WTC11 (cell line): Measurements from ENCODE around the gene LMF2. TPM values are rescaled to one million over a fixed set of nuclear protein-coding genes. Genes with fewer than 3 reads are reported as not detected.

Source experiments
- ETV6 ChIP-seq: sonication (generic); formaldehyde crosslinking; IDR thresholded peaks from 2 replicates; pipeline ENCODE4 v1.8.1; 2022; ENCODE audit warnings: mild to moderate bottlenecking, missing genetic modification reagents
- FOXK1 ChIP-seq: sonication (generic); formaldehyde crosslinking; IDR thresholded peaks from 2 replicates; pipeline ENCODE4 v1.8.0; 2022; ENCODE audit warnings: mild to moderate bottlenecking, moderate library complexity, missing genetic modification reagents
- HMGA2 ChIP-seq: fragments of 250-450 bp; sonication (Bioruptor Pico); IDR thresholded peaks from 2 replicates; pipeline ENCODE4 v1.4.0; 2021; ENCODE audit warnings: mild to moderate bottlenecking, moderate library complexity
- NR2C2 ChIP-seq: sonication (generic); formaldehyde crosslinking; IDR thresholded peaks from 2 replicates; pipeline ENCODE4 v1.8.0; 2022; ENCODE audit warnings: mild to moderate bottlenecking, missing genetic modification reagents
- SOX15 ChIP-seq: fragments of 250-450 bp; sonication (Bioruptor Pico); IDR thresholded peaks from 2 replicates; pipeline ENCODE4 v1.9.0; 2021; ENCODE audit warnings: mild to moderate bottlenecking
- SP1 ChIP-seq: sonication (generic); formaldehyde crosslinking; conservative IDR thresholded peaks from 2 replicates; pipeline ENCODE4 v1.8.1; 2022; ENCODE audit warnings: missing genetic modification reagents
- TCF7 ChIP-seq: sonication (generic); formaldehyde crosslinking; IDR thresholded peaks from 2 replicates; pipeline ENCODE4 v1.8.0; 2022; ENCODE audit warnings: mild to moderate bottlenecking, low read depth, missing genetic modification reagents, moderate library complexity
- TP53 ChIP-seq: sonication (generic); formaldehyde crosslinking; IDR thresholded peaks from 2 replicates; pipeline ENCODE4 v1.8.1; 2023; ENCODE audit warnings: mild to moderate bottlenecking, missing genetic modification reagents
- ZBTB21 ChIP-seq: sonication (generic); formaldehyde crosslinking; IDR thresholded peaks from 2 replicates; pipeline ENCODE4 v1.8.1; 2023; ENCODE audit warnings: mild to moderate bottlenecking, missing genetic modification reagents, borderline replicate concordance
- ZNF263 ChIP-seq: sonication (generic); formaldehyde crosslinking; IDR thresholded peaks from 2 replicates; pipeline ENCODE4 v1.8.1; 2022; ENCODE audit warnings: low read depth, mild to moderate bottlenecking, moderate library complexity, missing genetic modification reagents
- ZNF317 ChIP-seq: sonication (generic); formaldehyde crosslinking; IDR thresholded peaks from 2 replicates; pipeline ENCODE4 v1.8.1; 2023; ENCODE audit warnings: low read depth, mild to moderate bottlenecking, moderate library complexity, missing genetic modification reagents, borderline replicate concordance
- ZNF396 ChIP-seq: fragments of 250-450 bp; sonication (Bioruptor Pico); IDR thresholded peaks from 2 replicates; pipeline ENCODE4 v1.8.0; 2021; ENCODE audit warnings: mild to moderate bottlenecking, moderate library complexity, borderline replicate concordance
- total RNA-seq: library from RNA; stranded (reverse); gene quantifications from 3 replicates; pipeline ENCODE4 v1.2.3, GENCODE V29; 2021
- TF ChIP-seq, protein P1 (sequence below): fragments of 250-450 bp; sonication (Bioruptor Pico); IDR thresholded peaks from 2 replicates; pipeline ENCODE4 v1.9.0; 2021; ENCODE audit warnings: mild to moderate bottlenecking
- TF ChIP-seq, protein P2 (sequence below): sonication (generic); formaldehyde crosslinking; IDR thresholded peaks from 2 replicates; pipeline ENCODE4 v1.8.1; 2023; ENCODE audit warnings: mild to moderate bottlenecking, missing genetic modification reagents
- TF ChIP-seq, protein P3 (sequence below): sonication (generic); formaldehyde crosslinking; IDR thresholded peaks from 2 replicates; pipeline ENCODE4 v1.8.1; 2022; ENCODE audit warnings: mild to moderate bottlenecking, moderate library complexity, missing genetic modification reagents
- TF ChIP-seq, protein P4 (sequence below): sonication (generic); formaldehyde crosslinking; IDR thresholded peaks from 2 replicates; pipeline ENCODE4 v1.8.1; 2023; ENCODE audit warnings: mild to moderate bottlenecking, missing genetic modification reagents, moderate library complexity
- TF ChIP-seq, protein P5 (sequence below): sonication (generic); formaldehyde crosslinking; IDR thresholded peaks from 2 replicates; pipeline ENCODE4 v1.8.0; 2022; ENCODE audit warnings: mild to moderate bottlenecking, missing genetic modification reagents
- TF ChIP-seq, protein P6 (sequence below): fragments of 200-600 bp; IDR thresholded peaks from 2 replicates; pipeline ENCODE4 v1.8.0; 2022; ENCODE audit warnings: antibody characterized with exemption
- TF ChIP-seq, protein P7 (sequence below): sonication (generic); formaldehyde crosslinking; conservative IDR thresholded peaks from 2 replicates; pipeline ENCODE4 v1.8.1; 2022; ENCODE audit warnings: mild to moderate bottlenecking, missing genetic modification reagents

LMF2 gene
- total RNA-seq, 1 experiment from 2014 or later: 43.7 TPM

DNA sequence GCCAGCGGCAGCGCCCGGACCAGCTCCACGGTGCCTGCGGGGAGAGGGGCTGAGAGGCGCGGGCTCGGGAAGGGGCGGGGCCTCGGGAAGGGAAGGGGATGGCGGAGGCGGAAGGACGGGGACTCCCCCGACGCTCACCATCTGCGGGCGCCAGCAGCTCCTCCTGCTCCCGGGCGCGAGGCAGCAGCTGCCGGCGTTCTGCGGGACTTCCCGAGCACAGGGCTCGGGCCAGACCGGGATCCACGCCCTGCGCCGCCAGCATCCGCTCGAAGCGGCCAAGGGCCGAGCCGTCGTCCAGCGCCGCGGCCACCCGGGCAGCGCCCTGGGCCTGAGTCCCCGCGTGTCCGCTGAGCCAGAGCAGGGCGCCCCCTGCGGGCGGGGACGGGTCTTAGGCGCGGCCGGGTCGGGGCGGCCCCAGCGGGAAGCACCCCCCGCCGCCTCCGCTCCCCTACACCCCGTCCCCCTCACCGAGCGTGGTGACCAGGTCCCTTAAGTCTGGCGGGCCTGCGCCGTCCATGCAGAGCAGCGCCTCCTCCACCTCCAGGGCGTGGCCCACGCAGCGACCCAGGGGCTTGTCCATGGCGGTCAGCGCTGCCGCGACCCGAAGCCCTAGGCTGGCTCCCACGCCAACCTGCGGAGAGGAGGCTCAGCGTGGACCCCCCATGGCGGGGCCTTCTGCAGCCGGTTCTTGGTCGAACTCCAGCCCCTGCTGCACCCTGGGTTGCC, 18.8 kb upstream of the LMF2 start (continued):
- TF ChIP-seq NR2C2 (CRISPR knock-in tag) (no peak), ZNF317 (CRISPR knock-in tag) (no peak), ETV6 (CRISPR knock-in tag) (no peak), ZNF396 (CRISPR knock-in tag) (no peak), FOXK1 (CRISPR knock-in tag) (no peak), HMGA2 (CRISPR knock-in tag) (no peak), TP53 (CRISPR knock-in tag) (peak; percentile 45; the same call in 1 of the 2 replicates), TCF7 (CRISPR knock-in tag) (peak; percentile 21; the same call in 1 of the 2 replicates), SP1 (CRISPR knock-in tag) (peak; percentile 22; the same call in 1 of the 2 replicates), ZNF263 (CRISPR knock-in tag) (peak; percentile 26; the same call in 1 of the 2 replicates), ZBTB21 (CRISPR knock-in tag) (no peak), SOX15 (no peak)
- TF ChIP-seq, protein P1, sequence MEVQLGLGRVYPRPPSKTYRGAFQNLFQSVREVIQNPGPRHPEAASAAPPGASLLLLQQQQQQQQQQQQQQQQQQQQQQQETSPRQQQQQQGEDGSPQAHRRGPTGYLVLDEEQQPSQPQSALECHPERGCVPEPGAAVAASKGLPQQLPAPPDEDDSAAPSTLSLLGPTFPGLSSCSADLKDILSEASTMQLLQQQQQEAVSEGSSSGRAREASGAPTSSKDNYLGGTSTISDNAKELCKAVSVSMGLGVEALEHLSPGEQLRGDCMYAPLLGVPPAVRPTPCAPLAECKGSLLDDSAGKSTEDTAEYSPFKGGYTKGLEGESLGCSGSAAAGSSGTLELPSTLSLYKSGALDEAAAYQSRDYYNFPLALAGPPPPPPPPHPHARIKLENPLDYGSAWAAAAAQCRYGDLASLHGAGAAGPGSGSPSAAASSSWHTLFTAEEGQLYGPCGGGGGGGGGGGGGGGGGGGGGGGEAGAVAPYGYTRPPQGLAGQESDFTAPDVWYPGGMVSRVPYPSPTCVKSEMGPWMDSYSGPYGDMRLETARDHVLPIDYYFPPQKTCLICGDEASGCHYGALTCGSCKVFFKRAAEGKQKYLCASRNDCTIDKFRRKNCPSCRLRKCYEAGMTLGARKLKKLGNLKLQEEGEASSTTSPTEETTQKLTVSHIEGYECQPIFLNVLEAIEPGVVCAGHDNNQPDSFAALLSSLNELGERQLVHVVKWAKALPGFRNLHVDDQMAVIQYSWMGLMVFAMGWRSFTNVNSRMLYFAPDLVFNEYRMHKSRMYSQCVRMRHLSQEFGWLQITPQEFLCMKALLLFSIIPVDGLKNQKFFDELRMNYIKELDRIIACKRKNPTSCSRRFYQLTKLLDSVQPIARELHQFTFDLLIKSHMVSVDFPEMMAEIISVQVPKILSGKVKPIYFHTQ (CRISPR knock-in tag): no peak
- TF ChIP-seq, protein P2, sequence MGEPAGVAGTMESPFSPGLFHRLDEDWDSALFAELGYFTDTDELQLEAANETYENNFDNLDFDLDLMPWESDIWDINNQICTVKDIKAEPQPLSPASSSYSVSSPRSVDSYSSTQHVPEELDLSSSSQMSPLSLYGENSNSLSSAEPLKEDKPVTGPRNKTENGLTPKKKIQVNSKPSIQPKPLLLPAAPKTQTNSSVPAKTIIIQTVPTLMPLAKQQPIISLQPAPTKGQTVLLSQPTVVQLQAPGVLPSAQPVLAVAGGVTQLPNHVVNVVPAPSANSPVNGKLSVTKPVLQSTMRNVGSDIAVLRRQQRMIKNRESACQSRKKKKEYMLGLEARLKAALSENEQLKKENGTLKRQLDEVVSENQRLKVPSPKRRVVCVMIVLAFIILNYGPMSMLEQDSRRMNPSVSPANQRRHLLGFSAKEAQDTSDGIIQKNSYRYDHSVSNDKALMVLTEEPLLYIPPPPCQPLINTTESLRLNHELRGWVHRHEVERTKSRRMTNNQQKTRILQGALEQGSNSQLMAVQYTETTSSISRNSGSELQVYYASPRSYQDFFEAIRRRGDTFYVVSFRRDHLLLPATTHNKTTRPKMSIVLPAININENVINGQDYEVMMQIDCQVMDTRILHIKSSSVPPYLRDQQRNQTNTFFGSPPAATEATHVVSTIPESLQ (CRISPR knock-in tag): no peak
- TF ChIP-seq, protein P3, sequence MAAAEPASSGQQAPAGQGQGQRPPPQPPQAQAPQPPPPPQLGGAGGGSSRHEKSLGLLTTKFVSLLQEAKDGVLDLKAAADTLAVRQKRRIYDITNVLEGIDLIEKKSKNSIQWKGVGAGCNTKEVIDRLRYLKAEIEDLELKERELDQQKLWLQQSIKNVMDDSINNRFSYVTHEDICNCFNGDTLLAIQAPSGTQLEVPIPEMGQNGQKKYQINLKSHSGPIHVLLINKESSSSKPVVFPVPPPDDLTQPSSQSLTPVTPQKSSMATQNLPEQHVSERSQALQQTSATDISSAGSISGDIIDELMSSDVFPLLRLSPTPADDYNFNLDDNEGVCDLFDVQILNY (CRISPR knock-in tag): no peak
- TF ChIP-seq, protein P4, sequence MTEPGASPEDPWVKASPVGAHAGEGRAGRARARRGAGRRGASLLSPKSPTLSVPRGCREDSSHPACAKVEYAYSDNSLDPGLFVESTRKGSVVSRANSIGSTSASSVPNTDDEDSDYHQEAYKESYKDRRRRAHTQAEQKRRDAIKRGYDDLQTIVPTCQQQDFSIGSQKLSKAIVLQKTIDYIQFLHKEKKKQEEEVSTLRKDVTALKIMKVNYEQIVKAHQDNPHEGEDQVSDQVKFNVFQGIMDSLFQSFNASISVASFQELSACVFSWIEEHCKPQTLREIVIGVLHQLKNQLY (CRISPR knock-in tag): no peak
- TF ChIP-seq, protein P5, sequence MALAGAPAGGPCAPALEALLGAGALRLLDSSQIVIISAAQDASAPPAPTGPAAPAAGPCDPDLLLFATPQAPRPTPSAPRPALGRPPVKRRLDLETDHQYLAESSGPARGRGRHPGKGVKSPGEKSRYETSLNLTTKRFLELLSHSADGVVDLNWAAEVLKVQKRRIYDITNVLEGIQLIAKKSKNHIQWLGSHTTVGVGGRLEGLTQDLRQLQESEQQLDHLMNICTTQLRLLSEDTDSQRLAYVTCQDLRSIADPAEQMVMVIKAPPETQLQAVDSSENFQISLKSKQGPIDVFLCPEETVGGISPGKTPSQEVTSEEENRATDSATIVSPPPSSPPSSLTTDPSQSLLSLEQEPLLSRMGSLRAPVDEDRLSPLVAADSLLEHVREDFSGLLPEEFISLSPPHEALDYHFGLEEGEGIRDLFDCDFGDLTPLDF (CRISPR knock-in tag): peak; percentile 61; the same call in 1 of the 2 replicates
- TF ChIP-seq, protein P6, sequence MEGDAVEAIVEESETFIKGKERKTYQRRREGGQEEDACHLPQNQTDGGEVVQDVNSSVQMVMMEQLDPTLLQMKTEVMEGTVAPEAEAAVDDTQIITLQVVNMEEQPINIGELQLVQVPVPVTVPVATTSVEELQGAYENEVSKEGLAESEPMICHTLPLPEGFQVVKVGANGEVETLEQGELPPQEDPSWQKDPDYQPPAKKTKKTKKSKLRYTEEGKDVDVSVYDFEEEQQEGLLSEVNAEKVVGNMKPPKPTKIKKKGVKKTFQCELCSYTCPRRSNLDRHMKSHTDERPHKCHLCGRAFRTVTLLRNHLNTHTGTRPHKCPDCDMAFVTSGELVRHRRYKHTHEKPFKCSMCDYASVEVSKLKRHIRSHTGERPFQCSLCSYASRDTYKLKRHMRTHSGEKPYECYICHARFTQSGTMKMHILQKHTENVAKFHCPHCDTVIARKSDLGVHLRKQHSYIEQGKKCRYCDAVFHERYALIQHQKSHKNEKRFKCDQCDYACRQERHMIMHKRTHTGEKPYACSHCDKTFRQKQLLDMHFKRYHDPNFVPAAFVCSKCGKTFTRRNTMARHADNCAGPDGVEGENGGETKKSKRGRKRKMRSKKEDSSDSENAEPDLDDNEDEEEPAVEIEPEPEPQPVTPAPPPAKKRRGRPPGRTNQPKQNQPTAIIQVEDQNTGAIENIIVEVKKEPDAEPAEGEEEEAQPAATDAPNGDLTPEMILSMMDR: peak; percentile 54
- TF ChIP-seq, protein P7, sequence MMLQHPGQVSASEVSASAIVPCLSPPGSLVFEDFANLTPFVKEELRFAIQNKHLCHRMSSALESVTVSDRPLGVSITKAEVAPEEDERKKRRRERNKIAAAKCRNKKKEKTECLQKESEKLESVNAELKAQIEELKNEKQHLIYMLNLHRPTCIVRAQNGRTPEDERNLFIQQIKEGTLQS (CRISPR knock-in tag): no peak
